ENCODE results near the gene SLC16A12.
"Not testable (repeated sequence)": the region's sequence is repeated elsewhere in the genome, so short reads cannot be mapped to it uniquely, and the experiment has no call there.

The SLC16A12 gene

DNA sequence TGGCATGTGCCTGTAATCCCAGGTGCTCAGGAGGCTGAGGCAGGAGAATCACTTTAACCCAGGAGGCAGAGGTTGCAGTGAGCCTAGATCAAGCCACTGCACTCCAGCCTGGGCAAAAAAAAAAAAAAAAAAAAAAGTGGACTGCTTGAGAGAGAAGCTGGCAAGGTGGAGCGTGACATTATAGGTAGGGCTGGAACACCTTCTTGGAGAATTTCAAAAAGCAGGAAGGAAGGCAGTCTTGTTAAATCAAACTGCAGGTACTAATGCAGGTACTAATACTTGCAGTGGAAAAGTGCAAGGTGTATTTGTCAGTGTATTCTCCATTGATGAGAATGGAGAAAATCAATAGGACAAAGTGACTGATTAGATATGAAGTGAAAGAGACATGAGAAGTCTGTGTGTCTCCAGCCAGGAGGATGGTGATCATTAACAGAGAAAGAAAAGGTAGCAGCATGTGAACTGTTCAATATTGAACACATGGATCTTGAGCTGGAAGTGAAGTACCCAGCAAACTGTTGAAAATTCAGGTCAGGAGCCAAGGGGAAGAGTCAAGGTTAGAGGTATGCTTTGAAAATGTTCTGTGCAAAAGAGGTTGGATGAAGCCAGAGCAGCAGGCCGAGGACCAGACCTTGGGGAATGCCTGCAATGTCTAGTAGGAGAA, 12.6 kb upstream of the SLC16A12 start:
- DNase-seq = no peak

DNA sequence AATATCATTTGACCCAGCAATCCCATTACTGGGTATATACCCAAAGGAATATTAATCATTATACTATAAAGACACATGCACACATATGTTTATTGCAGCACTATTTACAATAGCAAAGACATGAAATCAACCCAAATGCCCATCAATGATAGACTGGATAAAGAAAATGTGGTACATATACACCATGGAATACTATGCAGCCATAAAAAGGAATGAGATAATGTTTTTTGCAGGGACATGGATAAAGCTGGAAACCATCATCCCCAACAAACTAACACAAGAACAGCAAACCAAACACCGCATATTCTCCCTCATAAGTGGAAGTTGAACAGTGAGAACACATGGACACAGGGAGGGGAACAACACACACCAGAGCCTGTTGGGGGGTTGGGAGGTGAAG, 11.3 kb upstream of the SLC16A12 start:
- not testable (repeated sequence) for DNase-seq

DNA sequence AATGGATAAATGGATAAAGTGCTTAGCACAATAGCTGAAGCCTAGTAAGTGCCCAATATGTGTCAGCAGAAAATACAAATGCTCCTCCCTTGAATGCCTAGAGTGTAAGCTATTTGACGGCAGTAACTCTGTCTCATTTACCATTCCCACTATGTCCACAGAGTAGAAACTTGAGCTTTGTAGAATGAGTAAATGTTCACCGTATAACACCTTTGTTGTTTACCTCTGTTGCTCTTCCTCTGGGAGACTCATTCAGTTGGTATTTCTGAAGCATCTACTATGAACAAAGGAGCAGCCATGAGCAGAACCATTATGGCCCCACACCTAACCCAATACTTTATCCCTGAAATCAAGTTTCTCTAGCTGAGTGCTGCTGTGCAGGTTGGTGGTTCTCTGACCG, 8.4 kb upstream of the SLC16A12 start:
- DNase-seq = no peak

DNA sequence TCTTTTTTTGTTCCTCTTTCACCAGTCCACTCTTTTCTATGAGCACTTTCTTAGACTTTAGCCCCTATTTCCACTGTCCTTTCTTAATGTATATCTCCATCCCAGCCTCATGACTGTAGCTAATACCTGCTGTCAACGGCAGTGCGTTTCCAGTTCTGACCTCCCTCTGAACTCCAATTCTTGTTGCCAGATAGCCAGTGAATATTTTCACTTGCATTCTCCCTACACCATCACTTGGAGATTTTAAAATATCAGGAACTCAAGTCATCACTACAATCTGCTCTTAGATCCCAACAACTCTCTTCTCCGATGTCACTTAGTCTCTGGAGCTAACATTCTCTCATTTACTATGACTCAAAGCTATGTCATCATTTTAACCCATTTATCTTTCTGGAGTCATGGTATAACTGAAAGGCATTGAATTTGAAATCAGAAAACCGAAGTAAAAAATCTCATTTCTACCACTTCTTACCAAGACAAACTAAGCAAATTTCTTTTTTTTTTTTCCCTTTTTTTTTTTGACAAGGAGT, 5.1 kb upstream of the SLC16A12 start:
- no peak for DNase-seq

DNA sequence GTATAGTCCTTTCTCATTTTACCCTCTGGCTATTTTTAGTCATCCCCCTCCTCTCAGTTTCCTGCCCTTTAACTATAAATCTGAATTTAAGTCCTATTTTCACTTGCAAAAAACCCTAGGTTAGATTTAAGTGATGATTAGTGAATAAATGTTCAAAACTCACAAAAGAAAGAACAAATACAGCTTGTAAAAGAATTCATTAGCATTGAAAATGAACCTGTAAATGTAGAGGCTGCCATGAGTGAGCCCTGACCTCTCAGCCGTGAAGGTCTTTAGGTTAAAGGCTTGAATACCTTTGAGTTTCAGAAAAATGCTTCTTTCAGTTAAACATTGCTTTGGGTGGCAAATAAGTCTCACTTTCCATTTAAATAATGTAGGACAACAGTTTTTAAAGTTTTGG, 2.0 kb upstream of the SLC16A12 start:
- no peak for DNase-seq

DNA sequence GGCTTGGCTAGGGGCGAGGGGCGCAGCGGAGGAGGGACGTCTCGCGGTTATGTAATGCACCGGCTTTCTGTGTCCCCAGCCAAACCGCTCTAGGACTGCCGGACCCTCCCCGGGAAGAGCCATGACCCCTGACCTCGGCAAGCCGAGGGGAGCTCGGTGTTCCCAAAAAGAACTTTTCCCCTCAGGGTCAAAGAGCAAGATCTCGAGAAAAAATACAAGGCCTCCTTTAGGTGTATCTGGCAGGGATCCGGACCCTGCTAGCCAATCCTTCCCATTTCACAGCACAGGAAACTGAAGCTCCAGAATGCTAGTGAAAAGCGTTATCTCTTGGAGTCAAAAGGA, 590 bp upstream of the SLC16A12 start:
- no peak for DNase-seq

DNA sequence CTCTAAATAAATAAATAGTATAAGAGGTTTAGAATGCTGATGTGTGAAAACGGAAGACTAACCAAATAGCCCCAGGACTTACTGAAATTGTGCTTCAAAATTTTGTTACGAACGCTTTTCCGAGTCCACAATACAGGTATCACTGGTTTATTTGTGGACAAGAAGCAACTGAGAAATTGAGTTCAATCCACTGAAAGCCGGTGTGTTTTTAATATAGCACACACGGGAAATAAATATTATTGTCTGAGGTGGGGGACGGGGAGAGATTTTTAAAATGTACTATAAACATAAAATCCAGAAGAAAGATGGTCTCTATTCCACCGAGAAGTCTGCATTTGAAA, 598 bp downstream of the SLC16A12 start:
- DNase-seq = no peak

DNA sequence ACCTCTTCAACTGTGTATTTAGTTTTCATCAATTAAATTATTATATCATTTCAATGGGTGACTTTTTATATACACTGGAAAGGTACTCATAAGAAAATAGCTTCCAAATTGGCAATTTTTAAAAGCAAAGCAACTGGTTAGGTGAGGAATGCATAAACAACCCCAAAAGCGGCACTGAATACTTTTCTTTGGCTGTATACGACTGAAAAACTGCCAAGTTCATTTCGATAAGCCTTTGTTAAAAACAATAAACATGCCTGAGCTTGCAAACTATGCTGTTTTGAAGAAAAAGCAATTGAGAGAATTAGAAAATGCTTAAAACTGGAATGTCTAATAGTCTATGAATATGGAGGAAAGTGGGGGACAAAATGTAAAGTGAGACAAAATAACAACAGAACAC, 2.9 kb downstream of the SLC16A12 start:
- no peak for DNase-seq

DNA sequence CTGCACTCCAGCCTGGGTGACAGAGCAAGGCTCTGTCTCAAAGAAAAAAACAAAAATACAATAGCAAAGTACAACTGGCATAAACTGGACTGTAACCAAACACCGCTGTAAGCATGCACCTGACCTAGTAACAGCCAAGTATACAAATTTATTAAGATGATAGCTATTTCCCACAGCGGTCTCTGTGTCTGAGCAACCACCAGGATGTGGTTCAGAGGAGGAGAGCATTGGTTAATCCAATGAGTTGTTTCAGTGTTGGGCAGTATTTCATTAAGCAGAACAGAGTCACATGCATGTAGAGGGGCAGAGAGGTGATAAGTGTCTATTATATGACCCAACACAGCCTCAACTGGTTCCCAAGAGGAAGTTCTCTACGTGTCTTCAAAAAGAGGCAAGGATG, 4.0 kb downstream of the SLC16A12 start:
- DNase-seq = no peak

DNA sequence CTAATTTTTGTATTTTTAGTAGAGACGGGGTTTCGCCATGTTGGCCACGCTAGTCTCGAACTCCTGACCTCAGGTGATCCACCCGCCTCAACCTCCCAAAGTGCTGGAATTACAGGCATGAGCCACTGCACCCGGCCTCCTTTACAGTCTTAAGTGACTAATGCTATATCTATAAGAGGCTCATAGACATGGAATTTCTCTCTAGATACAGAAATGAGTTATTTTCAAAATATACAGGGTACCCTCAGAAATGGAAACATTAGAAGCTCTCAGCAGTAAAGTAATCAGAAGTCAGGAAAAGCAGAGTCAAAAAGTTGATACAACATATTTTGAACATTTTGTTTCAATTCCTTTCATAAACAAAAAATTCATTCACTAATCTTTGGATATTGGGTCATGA, 5.7 kb downstream of the SLC16A12 start:
- not testable (repeated sequence) for DNase-seq

DNA sequence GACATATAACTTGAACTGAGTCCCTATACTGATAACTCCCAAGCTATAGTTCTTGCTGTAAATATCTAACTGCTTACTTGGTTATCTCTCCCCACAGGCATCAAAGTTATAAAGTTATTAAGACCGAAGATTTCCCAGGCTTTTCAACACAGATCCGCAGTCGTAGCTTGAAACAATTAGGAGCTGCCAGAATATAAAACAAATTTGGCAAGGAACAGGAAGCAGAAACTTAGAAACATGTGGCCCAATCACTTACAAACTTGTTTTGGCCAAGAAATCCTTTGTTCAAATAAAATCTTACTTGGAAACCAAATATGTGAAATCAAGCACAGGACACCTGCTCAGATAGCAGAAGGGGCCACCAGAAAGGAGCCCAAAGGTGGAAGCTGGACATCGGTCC, 9.0 kb downstream of the SLC16A12 start:
- no peak for DNase-seq

DNA sequence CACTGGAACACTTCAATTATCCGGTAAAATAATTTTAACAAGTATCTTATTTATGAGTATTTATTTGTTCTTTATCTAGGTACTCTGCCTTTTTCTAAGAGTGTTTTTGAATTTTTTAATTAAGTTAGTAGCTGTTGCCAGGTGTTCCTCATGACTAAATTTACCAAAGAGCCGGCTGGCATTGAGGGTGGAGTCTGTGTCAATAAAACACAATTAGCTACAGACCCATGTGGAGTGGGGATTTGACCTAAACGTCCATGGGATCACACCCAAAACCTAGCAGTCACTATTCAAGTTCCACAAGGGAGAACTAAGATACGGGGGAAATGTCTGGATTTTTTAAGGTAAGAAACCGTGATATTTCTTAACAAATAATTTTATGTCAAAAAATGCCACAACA, 9.8 kb downstream of the SLC16A12 start:
- no peak for DNase-seq

DNA sequence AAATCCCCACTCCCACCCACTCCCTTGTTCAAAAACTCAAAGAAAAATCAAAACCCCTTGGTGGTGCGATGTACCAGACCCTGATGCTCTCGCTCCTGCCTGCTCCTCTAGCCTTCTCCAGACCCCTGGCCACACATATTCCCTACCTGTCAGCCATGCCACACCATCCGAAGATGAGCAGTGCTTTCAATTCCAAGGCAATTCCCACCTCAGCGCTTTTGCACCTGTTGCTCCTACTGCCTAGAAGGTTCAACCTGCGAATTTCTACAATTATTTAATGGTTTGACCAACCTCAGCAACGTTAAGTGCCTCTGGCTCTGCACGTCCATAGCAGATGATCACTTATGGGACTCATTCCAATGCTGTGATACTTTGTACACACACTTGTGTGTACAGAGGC, 11.1 kb downstream of the SLC16A12 start:
- no peak for DNase-seq

DNA sequence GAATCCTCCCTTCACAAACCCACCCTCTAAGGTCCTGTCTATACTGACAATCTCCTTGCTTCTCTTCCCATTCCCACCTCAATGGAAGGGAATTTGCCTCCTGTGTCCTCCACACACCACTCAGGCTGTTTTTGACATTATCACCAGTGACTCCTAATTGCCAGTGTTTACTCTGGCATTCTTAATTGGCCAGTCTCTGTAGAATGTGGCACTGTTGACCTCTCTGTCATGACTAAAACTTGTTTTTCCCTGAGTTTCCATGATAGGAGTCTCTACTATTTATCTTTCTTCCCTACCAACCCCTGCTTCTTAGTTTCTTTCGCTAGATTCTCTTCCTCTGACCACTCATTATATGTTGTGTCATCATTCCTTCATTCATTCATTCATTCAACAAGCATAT, 12.1 kb downstream of the SLC16A12 start:
- no peak for DNase-seq

DNA sequence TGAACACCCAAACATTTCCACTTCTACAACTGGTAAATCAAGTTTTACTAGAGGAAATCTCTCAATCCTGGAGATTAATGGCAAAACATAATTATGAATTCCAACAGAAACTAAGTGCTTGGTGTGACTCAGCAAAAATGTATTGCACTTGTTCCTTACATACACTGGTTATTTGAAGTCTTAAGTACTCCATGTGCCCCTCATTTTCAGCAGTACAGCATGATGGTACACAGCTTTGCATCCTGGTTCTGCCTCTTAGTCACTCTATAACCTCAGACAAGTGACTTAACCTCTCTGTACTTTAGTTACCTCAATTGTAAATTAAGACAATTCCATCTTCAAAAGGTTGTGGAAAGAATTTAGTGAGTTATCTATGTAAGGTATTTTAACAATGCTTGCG, 12.9 kb downstream of the SLC16A12 start:
- no peak for DNase-seq

DNA sequence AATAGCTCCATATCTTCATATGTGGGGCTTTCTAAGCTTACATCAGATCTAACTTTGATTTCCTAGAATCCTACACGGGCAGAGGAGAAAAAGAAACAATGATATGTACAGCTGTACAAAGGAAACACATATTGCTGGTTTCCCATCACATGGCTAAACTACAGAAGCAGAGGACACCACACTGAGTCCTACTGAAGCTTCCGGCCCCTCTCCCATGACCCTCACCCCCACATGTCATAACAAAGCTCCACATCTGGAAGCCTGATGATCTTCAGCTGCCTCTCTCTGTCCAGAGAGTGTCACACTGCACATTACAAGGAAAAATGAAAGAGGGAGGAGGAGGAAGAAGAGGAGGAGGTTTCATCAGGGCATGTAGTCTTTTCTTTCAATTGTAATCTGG, 14.0 kb downstream of the SLC16A12 start:
- DNase-seq = no peak

DNA sequence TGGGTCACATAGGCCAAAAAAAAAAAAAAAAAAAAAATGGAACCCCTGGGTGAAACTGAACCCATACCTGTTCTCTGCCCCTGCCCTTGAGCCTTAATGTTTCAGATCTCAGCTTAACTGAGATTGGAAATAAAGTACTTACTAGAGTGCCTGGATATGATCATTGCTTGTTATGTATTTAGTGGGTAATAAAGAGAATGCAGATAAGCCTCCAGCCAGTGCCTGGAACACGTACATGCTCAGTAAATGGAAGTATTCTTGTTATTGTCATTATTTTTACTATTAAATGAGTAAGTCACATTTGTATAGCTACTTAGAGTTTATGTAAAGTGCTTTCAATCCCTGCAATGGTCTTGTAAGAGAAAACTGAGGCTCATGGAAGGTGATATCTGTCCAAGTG, 14.7 kb downstream of the SLC16A12 start:
- DNase-seq = no peak

DNA sequence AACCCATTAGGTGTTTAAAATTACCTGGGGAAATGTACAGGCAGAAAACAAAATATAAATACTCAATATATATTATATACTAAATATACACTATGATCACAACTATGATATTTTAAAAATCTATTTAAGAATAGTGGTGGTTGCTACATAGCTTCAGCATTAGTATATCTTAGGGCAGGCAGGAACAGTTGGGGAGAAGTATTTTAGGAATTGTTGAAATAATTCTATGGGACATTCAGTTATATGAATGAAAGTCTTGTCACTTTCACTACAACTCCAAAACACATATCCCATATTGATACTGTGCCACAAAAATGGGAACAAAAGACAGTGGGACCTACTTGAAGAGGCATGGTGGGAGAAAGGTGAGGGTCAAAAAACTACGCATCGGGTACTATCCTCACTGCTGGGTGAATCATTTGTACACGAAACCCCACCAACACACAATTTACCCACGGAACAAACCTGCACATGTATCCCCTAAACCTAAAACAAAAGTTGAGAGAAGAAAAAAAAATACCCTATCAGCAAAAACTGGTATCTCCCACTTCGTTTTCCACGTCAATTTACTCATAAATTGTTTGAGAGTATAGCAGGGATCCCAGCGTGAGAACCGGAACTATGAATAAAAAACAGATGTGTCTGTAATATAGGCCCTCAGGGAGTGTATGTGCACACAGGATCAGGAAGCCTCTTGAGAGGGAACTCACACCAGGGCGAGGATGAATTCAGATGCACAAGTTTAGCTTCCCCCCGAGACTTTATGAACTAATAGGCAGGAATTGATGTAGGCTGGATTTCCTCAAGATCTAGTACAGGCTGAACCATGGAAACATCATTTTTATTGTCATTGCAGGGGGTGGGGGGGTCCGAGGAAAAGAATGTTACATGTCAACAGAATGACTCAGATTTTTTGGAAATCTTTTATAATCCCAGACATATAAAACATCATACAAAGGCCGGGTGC, 16.2 kb downstream of the SLC16A12 start:
- DNase-seq = no peak

DNA sequence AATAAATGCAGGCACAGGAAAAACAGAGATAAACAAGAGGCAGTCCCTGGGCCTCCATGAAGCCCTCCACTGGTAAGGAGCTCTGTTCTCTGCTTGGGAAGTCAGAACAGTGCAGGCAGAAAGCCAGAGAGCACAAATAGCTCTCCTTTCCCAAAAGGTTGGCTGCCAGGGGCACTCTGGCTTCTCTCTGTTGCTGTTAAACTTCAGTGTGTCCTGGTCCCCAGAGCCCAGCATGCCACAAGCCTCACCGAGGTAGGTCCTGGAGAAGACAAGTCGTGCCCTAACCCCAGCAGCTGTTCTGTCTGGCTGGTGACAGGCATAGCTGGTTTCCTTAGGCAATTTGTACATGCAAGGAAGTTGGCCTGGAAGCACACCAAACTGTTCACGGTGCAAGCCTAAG, 17.3 kb downstream of the SLC16A12 start:
- no peak for DNase-seq

DNA sequence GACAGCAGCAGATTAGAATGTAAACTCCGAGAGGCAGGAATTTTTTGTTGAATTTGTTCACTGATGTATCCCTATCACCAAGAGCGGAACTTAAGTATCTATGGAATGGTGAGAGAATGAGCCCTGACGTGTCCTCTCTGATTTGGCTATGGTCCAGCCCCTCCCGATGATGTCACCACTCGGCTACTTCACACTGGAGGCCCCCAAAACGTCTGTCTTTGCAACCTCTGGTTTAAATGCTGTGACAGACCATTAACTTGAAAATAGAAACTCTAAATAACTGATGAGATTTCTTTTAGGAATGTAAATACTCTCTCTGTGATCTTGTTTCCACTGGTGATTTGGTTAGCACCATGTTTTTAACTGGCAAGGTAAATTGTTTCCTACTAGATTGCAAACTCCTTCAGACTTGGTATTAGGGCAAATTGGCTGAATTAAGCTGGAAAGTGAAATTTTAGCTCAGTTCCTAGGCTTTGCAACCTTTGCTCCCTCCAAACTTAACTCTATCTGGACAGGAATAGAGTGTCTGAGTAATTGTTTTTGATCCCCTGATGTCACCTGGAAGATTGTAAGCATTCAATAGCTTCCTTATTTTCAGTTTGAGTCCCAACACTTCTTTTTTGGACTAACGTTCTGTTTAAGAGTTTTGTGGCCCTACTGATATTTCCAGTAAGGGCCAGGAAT, 19.1 kb downstream of the SLC16A12 start:
- DNase-seq = no peak

DNA sequence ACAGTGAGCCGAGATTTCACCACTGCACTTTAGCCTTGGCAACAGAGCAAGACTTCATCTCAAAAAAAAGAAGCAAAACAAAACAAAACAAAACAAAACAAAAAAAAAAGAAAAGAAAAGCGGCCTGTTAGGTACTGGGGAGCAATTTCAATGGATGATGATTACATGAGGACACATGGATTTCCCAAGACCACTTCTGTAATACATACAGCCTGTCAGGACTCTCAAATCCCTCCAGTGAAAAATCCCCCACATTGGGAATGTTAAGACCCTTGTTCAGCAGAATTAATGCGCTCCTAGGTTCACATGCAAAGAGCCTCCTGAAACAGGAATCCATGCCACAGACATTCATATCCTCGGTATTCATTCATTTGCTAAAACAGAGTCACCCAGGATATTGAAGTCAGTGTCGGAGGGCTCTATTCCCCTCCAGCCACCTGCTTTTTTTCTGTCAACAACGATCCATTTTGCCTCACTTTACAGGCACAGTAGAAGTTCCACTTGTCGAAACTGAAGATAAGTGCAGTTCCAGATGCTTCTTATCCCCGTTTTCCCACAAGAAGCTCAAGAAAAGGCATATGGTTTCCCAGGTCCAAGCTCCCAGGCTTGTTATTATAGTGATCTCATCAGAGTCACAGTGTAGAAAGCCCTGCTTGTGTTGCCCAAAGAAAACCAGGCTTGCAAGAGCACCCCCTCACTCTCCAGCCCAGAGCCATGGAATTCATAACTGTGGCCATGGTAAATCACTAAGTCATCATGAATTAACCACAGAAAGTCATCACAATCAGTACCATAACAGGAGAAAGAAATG, 20.2 kb downstream of the SLC16A12 start:
- DNase-seq = no peak

DNA sequence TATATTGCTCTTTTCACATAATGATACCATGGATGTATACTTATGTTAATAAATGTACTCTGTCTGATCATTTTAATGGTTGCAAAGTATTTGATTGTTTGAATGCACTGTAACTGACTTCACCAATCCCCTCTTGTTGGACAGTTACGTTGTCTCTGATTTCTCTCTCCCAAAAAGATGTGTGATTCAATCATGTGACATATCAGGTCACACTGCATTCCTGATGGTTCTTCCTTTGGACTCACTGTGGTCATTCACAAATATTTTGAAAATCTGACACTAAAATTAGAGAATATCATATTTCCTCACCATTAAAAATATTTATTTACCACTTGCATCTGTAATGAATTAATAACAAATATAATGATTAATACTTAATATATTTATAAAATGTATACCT, 22.2 kb downstream of the SLC16A12 start:
- no peak for DNase-seq

Measured in stimulated activated CD4-positive, alpha-beta T cell treated with anti-CD3 and anti-CD28 coated beads, Interleukin-4, amount 100 ng/mL, for 1 hour (primary cell).